HepG2 (cell line): Measurements from ENCODE around the gene STK24.

Experiments used
- CEBPB ChIP-seq: IDR thresholded peaks from 2 replicates; pipeline ENCODE4 v1.6.1; 2011; ENCODE audit warnings: low read depth, low read length, improper control_type of control experiment, borderline replicate concordance
- CHD2 ChIP-seq: IDR thresholded peaks from 2 replicates; pipeline ENCODE4 v1.6.1; 2011; ENCODE audit warnings: low read depth, low read length, improper control_type of control experiment
- MAFK ChIP-seq, 2 experiments: IDR thresholded peaks in 1 of 2; conservative IDR thresholded peaks in 1 of 2; 2 replicates each; pipeline ENCODE4 v1.6.1; 2011; ENCODE audit warnings: improper control_type of control experiment in 2 of 2, low read length in 2 of 2
- MXI1 ChIP-seq: IDR thresholded peaks from 3 replicates; pipeline ENCODE4 v1.6.1; 2012; ENCODE audit warnings: low read depth, low read length, inconsistent platforms, borderline replicate concordance
- PHB2 ChIP-seq: fragments of 450-650 bp; IDR thresholded peaks from 2 replicates; pipeline ENCODE4 v1.6.1; 2018; ENCODE audit not compliant: partially characterized antibody
- TAF1 ChIP-seq: sonication (generic); formaldehyde crosslinking; IDR thresholded peaks from 2 replicates; pipeline ENCODE4 v1.4.0; 2020; ENCODE audit warnings: missing genetic modification reagents
- TF ChIP-seq, protein P1 (sequence below): sonication (generic); formaldehyde crosslinking; IDR thresholded peaks from 2 replicates; pipeline ENCODE4 v1.5.0; 2020; ENCODE audit warnings: mild to moderate bottlenecking, missing genetic modification reagents, moderate library complexity
- TF ChIP-seq, protein P2 (sequence below): IDR thresholded peaks from 2 replicates; pipeline ENCODE4 v1.6.1; 2012; ENCODE audit warnings: inconsistent platforms

DNA sequence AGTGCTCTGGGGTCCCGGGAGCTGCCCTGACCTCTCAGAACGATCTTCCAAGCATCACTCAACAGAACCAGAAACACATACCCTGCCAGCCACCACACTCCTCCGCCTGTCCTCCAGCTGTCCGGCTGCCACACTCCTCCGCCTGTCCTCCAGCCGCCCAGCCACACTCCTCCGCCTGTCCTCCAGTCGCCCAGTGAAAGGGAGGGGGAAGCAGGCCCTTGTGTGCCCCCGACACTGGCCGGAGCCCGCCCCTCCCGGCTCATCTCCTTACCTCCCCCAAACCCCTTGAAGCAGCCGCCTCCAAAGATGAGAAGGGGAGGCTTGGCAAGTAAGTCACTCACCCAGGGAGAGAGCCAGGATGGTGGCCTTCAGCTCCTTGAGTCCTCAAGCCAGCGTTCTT, 40.2 kb downstream of the STK24 start:
- TF ChIP-seq, protein P1, sequence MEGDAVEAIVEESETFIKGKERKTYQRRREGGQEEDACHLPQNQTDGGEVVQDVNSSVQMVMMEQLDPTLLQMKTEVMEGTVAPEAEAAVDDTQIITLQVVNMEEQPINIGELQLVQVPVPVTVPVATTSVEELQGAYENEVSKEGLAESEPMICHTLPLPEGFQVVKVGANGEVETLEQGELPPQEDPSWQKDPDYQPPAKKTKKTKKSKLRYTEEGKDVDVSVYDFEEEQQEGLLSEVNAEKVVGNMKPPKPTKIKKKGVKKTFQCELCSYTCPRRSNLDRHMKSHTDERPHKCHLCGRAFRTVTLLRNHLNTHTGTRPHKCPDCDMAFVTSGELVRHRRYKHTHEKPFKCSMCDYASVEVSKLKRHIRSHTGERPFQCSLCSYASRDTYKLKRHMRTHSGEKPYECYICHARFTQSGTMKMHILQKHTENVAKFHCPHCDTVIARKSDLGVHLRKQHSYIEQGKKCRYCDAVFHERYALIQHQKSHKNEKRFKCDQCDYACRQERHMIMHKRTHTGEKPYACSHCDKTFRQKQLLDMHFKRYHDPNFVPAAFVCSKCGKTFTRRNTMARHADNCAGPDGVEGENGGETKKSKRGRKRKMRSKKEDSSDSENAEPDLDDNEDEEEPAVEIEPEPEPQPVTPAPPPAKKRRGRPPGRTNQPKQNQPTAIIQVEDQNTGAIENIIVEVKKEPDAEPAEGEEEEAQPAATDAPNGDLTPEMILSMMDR, result no peak
- no peak for TF ChIP-seq CHD2
- TF ChIP-seq MXI1, result no peak
- no peak for TF ChIP-seq MAFK (conservative IDR thresholded peaks at IDR 0.05 in 1 of 2, IDR thresholded peaks at IDR 0.05 in 1 of 2; ENCODE audit: low read length in 2 of 2)
- TF ChIP-seq, protein P2, sequence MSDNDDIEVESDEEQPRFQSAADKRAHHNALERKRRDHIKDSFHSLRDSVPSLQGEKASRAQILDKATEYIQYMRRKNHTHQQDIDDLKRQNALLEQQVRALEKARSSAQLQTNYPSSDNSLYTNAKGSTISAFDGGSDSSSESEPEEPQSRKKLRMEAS, result no peak
- TF ChIP-seq PHB2, result no peak
- TF ChIP-seq TAF1 (CRISPR knock-in tag), result no peak
- TF ChIP-seq CEBPB, result no peak
